Liver (tissue), 9 donors: Measurements from ENCODE around the gene PDXDC1. TPM values are rescaled to one million over a fixed set of nuclear protein-coding genes. Genes with fewer than 3 reads are reported as not detected.

Experiments used
- DNase-seq: peaks from one replicate; pipeline ENCODE4 v3.0.0-alpha.2; 2017; ENCODE audit warnings: low spot score
- H3K27ac ChIP-seq, 2 donors: one replicate each; pipeline ENCODE4 v1.7.0; 2013; ENCODE audit warnings: inconsistent platforms in 2 of 2, low read length in 2 of 2, control low read depth in 1 of 2, low read depth in 1 of 2, mild to moderate bottlenecking in 1 of 2
- H3K27me3 ChIP-seq, 4 donors: one replicate each; pipeline versions ENCODE4 v1.6.1 to v1.7.0; 2013; ENCODE audit warnings: low read length in 3 of 4, inconsistent platforms in 1 of 4, mild to moderate bottlenecking in 1 of 4, moderate library complexity in 1 of 4; ENCODE audit not compliant: control insufficient read depth in 4 of 4, insufficient read depth in 4 of 4
- H3K36me3 ChIP-seq, 4 donors: one replicate each; pipeline versions ENCODE4 v1.6.1 to v1.7.0; 2013; ENCODE audit warnings: low read length in 3 of 4, mild to moderate bottlenecking in 3 of 4, low read depth in 1 of 4, moderate library complexity in 1 of 4; ENCODE audit not compliant: control insufficient read depth in 4 of 4, insufficient read depth in 3 of 4
- H3K4me1 ChIP-seq, 4 donors: one replicate each; pipeline versions ENCODE4 v1.6.1 to v1.7.0; 2013; ENCODE audit warnings: low read length in 3 of 4, mild to moderate bottlenecking in 3 of 4, moderate library complexity in 1 of 4; ENCODE audit not compliant: control insufficient read depth in 4 of 4, insufficient read depth in 4 of 4
- H3K4me3 ChIP-seq, 3 donors: one replicate each; pipeline versions ENCODE4 v1.6.1 to v1.7.0; 2013; ENCODE audit warnings: low read length in 3 of 3, control low read depth in 1 of 3, low read depth in 1 of 3, mild to moderate bottlenecking in 1 of 3
- H3K9ac ChIP-seq, 2 donors: one replicate each; pipeline ENCODE4 v1.7.0; 2013; ENCODE audit warnings: low read length in 2 of 2, mild to moderate bottlenecking in 2 of 2, moderate library complexity in 2 of 2, control low read depth in 1 of 2, low read depth in 1 of 2
- H3K9me3 ChIP-seq, 4 donors: one replicate each; pipeline versions ENCODE4 v1.6.1 to v1.7.0; 2013; ENCODE audit warnings: low read length in 3 of 4; ENCODE audit not compliant: control insufficient read depth in 4 of 4
- ATF3 ChIP-seq: IDR thresholded peaks from 2 replicates; pipeline ENCODE4 v1.6.1; 2016; ENCODE audit warnings: antibody characterized with exemption
- CTCF ChIP-seq: fragments of 150-350 bp; IDR thresholded peaks from 2 replicates; pipeline ENCODE4 v1.5.1; 2017; ENCODE audit warnings: improper control_type of control experiment, low read depth, low read length; ENCODE audit not compliant: missing input control
- FOXA2 ChIP-seq: IDR thresholded peaks from 2 replicates; pipeline ENCODE4 v1.6.1; 2016; ENCODE audit warnings: antibody characterized with exemption
- HNF4A ChIP-seq, 2 donors: conservative IDR thresholded peaks; 2 replicates each; pipeline ENCODE4 v1.6.1; 2016; ENCODE audit warnings: antibody characterized with exemption in 2 of 2, mild to moderate bottlenecking in 2 of 2
- JUND ChIP-seq, 2 donors: IDR thresholded peaks; 2 replicates each; pipeline ENCODE4 v1.6.1; 2016; ENCODE audit warnings: antibody characterized with exemption in 2 of 2
- MAX ChIP-seq: IDR thresholded peaks from 2 replicates; pipeline ENCODE4 v1.6.1; 2016; ENCODE audit warnings: antibody characterized with exemption
- NR2F2 ChIP-seq: IDR thresholded peaks from 2 replicates; pipeline ENCODE4 v1.6.1; 2016; ENCODE audit warnings: antibody characterized with exemption
- RAD21 ChIP-seq, 2 donors: IDR thresholded peaks; 2 replicates each; pipeline ENCODE4 v1.6.1; 2016; ENCODE audit warnings: antibody characterized with exemption in 2 of 2, mild to moderate bottlenecking in 2 of 2
- RXRA ChIP-seq, 2 donors: IDR thresholded peaks; 2 replicates each; pipeline ENCODE4 v1.6.1; 2017 to 2018; ENCODE audit warnings: antibody characterized with exemption in 2 of 2, mild to moderate bottlenecking in 1 of 2
- SP1 ChIP-seq: IDR thresholded peaks from 2 replicates; pipeline ENCODE4 v1.6.1; 2018; ENCODE audit warnings: antibody characterized with exemption, mild to moderate bottlenecking
- TAF1 ChIP-seq: conservative IDR thresholded peaks from 2 replicates; pipeline ENCODE4 v1.6.1; 2016; ENCODE audit warnings: antibody characterized with exemption, mild to moderate bottlenecking
- YY1 ChIP-seq: IDR thresholded peaks from 2 replicates; pipeline ENCODE4 v1.6.1; 2016; ENCODE audit warnings: antibody characterized with exemption, mild to moderate bottlenecking
- WGBS: extraction: QIAGEN DNeasy Blood & Tissue Kit; methylation state at CpG from one replicate; pipeline ENCODE4 v1.1.7; 2013; 5-methylcytosine and 5-hydroxymethylcytosine counted together
- polyA plus RNA-seq, 2 donors: library from polyadenylated mRNA; stranded (reverse) in 1 of 2; unstranded in 1 of 2; fragments of 200-250 nt in 1 of 2; fragments of >200 nt in 1 of 2; fragmentation: Nextera tagmentation in 1 of 2; extraction: Ambion mirVana in 1 of 2; gene quantifications; one replicate each; pipeline versions ENCODE4 v1.2.1 to v1.2.3, GENCODE V29; 2013 to 2015
- total RNA-seq, 2 donors: library from RNA; depleted of rRNA; stranded (reverse); fragments of >200 nt; gene quantifications; one replicate each; pipeline ENCODE4 v1.2.3, GENCODE V29; 2014
- TF ChIP-seq, protein P1 (sequence below): IDR thresholded peaks from 2 replicates; pipeline ENCODE4 v1.6.1; 2016; ENCODE audit warnings: antibody characterized with exemption, mild to moderate bottlenecking
- donor health status: healthy.
- donor health status: healthy.
- donor health status: healthy.
- donor health status: healthy.
- donor health status: healthy.

The PDXDC1 gene
- total and polyA plus RNA-seq, 4 donors: 44.7 to 165 (median 58.0) TPM

DNA sequence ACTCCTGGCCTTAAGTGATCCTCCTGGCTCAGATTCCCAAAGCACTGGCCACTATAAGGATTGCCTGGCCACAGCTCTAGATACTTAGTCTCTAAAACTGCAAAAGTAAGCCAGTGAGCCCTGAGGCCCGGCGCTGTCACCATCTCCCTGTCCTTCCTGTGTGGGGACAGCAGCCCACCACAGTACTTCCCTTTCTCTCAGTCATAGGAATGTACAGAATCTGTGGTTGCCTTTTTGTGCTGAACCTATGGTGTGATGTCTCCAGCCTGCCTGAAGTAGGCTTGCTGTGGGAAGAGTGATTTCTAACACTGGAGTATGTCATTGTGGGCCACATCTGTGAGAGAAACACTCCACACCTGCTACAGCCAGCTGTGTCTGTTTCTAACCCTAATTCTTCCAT is 56.4 kb downstream of the PDXDC1 start:
- Histone ChIP-seq H3K27me3 (no peaks in the 10 kb centered on the region), H3K36me3 (peaks cover 17 to 59% (median 46%) of the 10 kb centered on the region in 4 donors), H3K27ac (no peak overlapping the region), H3K4me1 (peaks cover 0 to 23% (median 10%) of the 10 kb centered on the region in 4 donors), H3K9ac (no peak overlapping the region), H3K9me3 (no peaks in the 10 kb centered on the region), H3K4me3 (no peak overlapping the region)
- TF ChIP-seq TAF1 (no peak), ATF3 (no peak), NR2F2 (no peak), SP1 (no peak), FOXA2 (no peak), RXRA (IDR thresholded peaks at IDR 0.05) (no peak), JUND (IDR thresholded peaks at IDR 0.05) (no peak), MAX (no peak), RAD21 (IDR thresholded peaks at IDR 0.05) (no peak), YY1 (no peak), CTCF (no peak), HNF4A (conservative IDR thresholded peaks at IDR 0.05) (no peak)
- TF ChIP-seq, protein P1, sequence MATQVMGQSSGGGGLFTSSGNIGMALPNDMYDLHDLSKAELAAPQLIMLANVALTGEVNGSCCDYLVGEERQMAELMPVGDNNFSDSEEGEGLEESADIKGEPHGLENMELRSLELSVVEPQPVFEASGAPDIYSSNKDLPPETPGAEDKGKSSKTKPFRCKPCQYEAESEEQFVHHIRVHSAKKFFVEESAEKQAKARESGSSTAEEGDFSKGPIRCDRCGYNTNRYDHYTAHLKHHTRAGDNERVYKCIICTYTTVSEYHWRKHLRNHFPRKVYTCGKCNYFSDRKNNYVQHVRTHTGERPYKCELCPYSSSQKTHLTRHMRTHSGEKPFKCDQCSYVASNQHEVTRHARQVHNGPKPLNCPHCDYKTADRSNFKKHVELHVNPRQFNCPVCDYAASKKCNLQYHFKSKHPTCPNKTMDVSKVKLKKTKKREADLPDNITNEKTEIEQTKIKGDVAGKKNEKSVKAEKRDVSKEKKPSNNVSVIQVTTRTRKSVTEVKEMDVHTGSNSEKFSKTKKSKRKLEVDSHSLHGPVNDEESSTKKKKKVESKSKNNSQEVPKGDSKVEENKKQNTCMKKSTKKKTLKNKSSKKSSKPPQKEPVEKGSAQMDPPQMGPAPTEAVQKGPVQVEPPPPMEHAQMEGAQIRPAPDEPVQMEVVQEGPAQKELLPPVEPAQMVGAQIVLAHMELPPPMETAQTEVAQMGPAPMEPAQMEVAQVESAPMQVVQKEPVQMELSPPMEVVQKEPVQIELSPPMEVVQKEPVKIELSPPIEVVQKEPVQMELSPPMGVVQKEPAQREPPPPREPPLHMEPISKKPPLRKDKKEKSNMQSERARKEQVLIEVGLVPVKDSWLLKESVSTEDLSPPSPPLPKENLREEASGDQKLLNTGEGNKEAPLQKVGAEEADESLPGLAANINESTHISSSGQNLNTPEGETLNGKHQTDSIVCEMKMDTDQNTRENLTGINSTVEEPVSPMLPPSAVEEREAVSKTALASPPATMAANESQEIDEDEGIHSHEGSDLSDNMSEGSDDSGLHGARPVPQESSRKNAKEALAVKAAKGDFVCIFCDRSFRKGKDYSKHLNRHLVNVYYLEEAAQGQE: no peak
- no peak for DNase-seq
- 89% methylated on average over 2 of the region's 2 CpGs for WGBS

- H3K27ac ChIP-seq: no peak overlapping the region
- TF ChIP-seq ATF3 (no peak), RXRA (IDR thresholded peaks at IDR 0.05) (no peak)
- TF ChIP-seq, protein P1: no peak
- H3K4me3 ChIP-seq: no peak overlapping the region
- H3K9ac ChIP-seq: no peak overlapping the region
- 93% methylated on average over 8 of the region's 8 CpGs for WGBS
- peaks cover 17 to 63% (median 50%) of the 10 kb centered on the region in 4 donors for H3K36me3 ChIP-seq
- H3K4me1 ChIP-seq: peaks cover 0 to 23% (median 10%) of the 10 kb centered on the region in 4 donors
- no peaks in the 10 kb centered on the region for H3K9me3 ChIP-seq
- H3K27me3 ChIP-seq: no peaks in the 10 kb centered on the region
- DNase-seq: no peak
Observed at GRCh38 chr16:15031586-15031985, 56.8 kb downstream of the PDXDC1 start.
